SK-N-SH (cell line): ENCODE data around the gene MRPL55. TPM values are rescaled to one million over a fixed set of nuclear protein-coding genes. Genes with fewer than 3 reads are reported as not detected.

ENCODE experiments used
- CTCF ChIA-PET: fragments of 300-600, 350-600 bp; formaldehyde crosslinking; extraction: SDS; loops from one replicate; lab custom pipeline; 2021; lab: Yijun Ruan, JAX
- POLR2A ChIA-PET: fragments of 350-600 bp; sonication (Branson Sonifier 250); formaldehyde crosslinking; extraction: SDS; loops from one replicate; lab custom pipeline; 2020; ENCODE audit warnings: antibody characterized with exemption, inconsistent platforms; lab: Yijun Ruan, JAX
- DNase-seq: peaks from one replicate; pipeline ENCODE4 v3.0.0; 2012
- H2AFZ ChIP-seq: fragments of 200-600 bp; sonication (generic); 2 replicates; pipeline ENCODE4 v1.8.1; 2016; ENCODE audit warnings: antibody characterized with exemption, mild to moderate bottlenecking, low read depth
- H3F3A ChIP-seq: fragments of 200-600 bp; sonication (generic); replicated peaks from 2 replicates; pipeline ENCODE3; 2016; ENCODE audit warnings: antibody characterized with exemption, mild to moderate bottlenecking; ENCODE audit not compliant: insufficient read depth
- H3K27ac ChIP-seq, 2 experiments: fragments of 200-500 bp in 1 of 2; fragments of 200-600 bp in 1 of 2; sonication (Bioruptor generic) in 1 of 2; sonication (generic), shearing (Covaris generic) in 1 of 2; 2 replicates each; pipeline versions ENCODE4 v1.5.1 to v1.6.1; 2014 to 2016; ENCODE audit warnings: low read depth in 2 of 2, inconsistent platforms in 1 of 2, low read length in 1 of 2, mild to moderate bottlenecking in 1 of 2, mixed read lengths in 1 of 2
- H3K27me3 ChIP-seq: fragments of 200-600 bp; sonication (generic), shearing (Covaris generic); 2 replicates; pipeline ENCODE4 v1.6.1; 2016; ENCODE audit warnings: mixed run types; ENCODE audit not compliant: insufficient read depth
- H3K36me3 ChIP-seq, 2 experiments: fragments of 200-500 bp in 1 of 2; fragments of 200-600 bp in 1 of 2; sonication (Bioruptor generic) in 1 of 2; sonication (generic) in 1 of 2; replicated peaks in 1 of 2; 2 replicates each; pipeline versions ENCODE3 to v1.5.1; 2014 to 2016; ENCODE audit warnings: low read length in 1 of 2, mild to moderate bottlenecking in 1 of 2; ENCODE audit not compliant: insufficient read depth in 2 of 2, control insufficient read depth in 1 of 2
- H3K4me1 ChIP-seq, 2 experiments: fragments of 200-500 bp in 1 of 2; fragments of 200-600 bp in 1 of 2; sonication (Bioruptor generic) in 1 of 2; sonication (generic), shearing (Covaris generic) in 1 of 2; 2 replicates each; pipeline versions ENCODE4 v1.5.1 to v1.6.1; 2014 to 2016; ENCODE audit warnings: low read depth in 1 of 2, low read length in 1 of 2, mixed run types in 1 of 2; ENCODE audit not compliant: insufficient read depth in 2 of 2, control insufficient read depth in 1 of 2
- H3K4me2 ChIP-seq: fragments of 200-600 bp; sonication (generic), shearing (Covaris generic); 2 replicates; pipeline ENCODE4 v1.6.1; 2017; ENCODE audit warnings: mixed run types
- H3K4me3 ChIP-seq, 2 experiments: fragments of 200-500 bp in 1 of 2; fragments of 200-600 bp in 1 of 2; sonication (Bioruptor generic) in 1 of 2; sonication (generic), shearing (Covaris generic) in 1 of 2; 2 replicates each; pipeline versions ENCODE4 v1.5.1 to v1.8.1; 2014 to 2016; ENCODE audit warnings: low read depth in 2 of 2, inconsistent platforms in 1 of 2, low read length in 1 of 2, mild to moderate bottlenecking in 1 of 2, mixed read lengths in 1 of 2, moderate library complexity in 1 of 2
- H3K79me2 ChIP-seq: fragments of 200-600 bp; sonication (generic); 2 replicates; pipeline ENCODE4 v1.8.1; 2017; ENCODE audit warnings: mild to moderate bottlenecking; ENCODE audit not compliant: insufficient read depth
- H3K9ac ChIP-seq: fragments of 200-600 bp; sonication (generic); 2 replicates; pipeline ENCODE4 v1.6.1; 2017; ENCODE audit warnings: mixed run types
- H3K9me2 ChIP-seq: fragments of 200-600 bp; sonication (generic); 2 replicates; pipeline ENCODE4 v1.6.1; 2017; ENCODE audit warnings: mixed run types
- H3K9me3 ChIP-seq: fragments of 200-600 bp; sonication (generic); 2 replicates; pipeline ENCODE4 v1.6.1; 2017; ENCODE audit warnings: mixed run types, mild to moderate bottlenecking, moderate library complexity
- H4K20me1 ChIP-seq: fragments of 200-600 bp; sonication (generic); 2 replicates; pipeline ENCODE4 v1.6.1; 2017; ENCODE audit warnings: mild to moderate bottlenecking, mixed run types; ENCODE audit not compliant: insufficient read depth
- CHD2 ChIP-seq: fragments of 150-350 bp; IDR thresholded peaks from 2 replicates; pipeline ENCODE4 v1.6.1; 2018; ENCODE audit warnings: low read length; ENCODE audit not compliant: partially characterized antibody
- ELF1 ChIP-seq: IDR thresholded peaks from 2 replicates; pipeline ENCODE4 v1.4.0; 2012
- EZH2phosphoT487 ChIP-seq: fragments of 200-600 bp; sonication (generic); IDR thresholded peaks from 2 replicates; pipeline ENCODE4 v1.6.1; 2017; ENCODE audit warnings: low read depth, mixed run types, mild to moderate bottlenecking, antibody characterized with exemption, moderate library complexity, borderline replicate concordance
- FOXJ3 ChIP-seq: sonication (generic); formaldehyde crosslinking; IDR thresholded peaks from 2 replicates; pipeline ENCODE4 v1.5.1; 2020; ENCODE audit warnings: mild to moderate bottlenecking, missing genetic modification reagents
- FOXM1 ChIP-seq: IDR thresholded peaks from 2 replicates; pipeline ENCODE4 v1.4.0; 2012; ENCODE audit warnings: low read depth, mild to moderate bottlenecking
- GABPA ChIP-seq: IDR thresholded peaks from 2 replicates; pipeline ENCODE4 v1.4.0; 2012; ENCODE audit warnings: low read depth, mild to moderate bottlenecking
- GATA2 ChIP-seq: sonication (generic); formaldehyde crosslinking; IDR thresholded peaks from 2 replicates; pipeline ENCODE4 v1.5.0; 2020; ENCODE audit warnings: mild to moderate bottlenecking, missing genetic modification reagents
- IRF3 ChIP-seq: fragments of 150-350 bp; IDR thresholded peaks from 2 replicates; pipeline ENCODE4 v1.6.1; 2016; ENCODE audit warnings: mild to moderate bottlenecking, low read depth, low read length
- MEF2A ChIP-seq: IDR thresholded peaks from 2 replicates; pipeline ENCODE4 v1.4.0; 2012; ENCODE audit warnings: low read depth, borderline replicate concordance
- NFIC ChIP-seq: IDR thresholded peaks from 2 replicates; pipeline ENCODE4 v1.4.0; 2012; ENCODE audit warnings: borderline replicate concordance
- NRF1 ChIP-seq: IDR thresholded peaks from 2 replicates; pipeline ENCODE4 v1.6.1; 2012; ENCODE audit warnings: low read depth, mild to moderate bottlenecking, low read length
- POLR2AphosphoS5 ChIP-seq: IDR thresholded peaks from 2 replicates; pipeline ENCODE4 v1.6.1; 2012; ENCODE audit warnings: low read depth, low read length
- RAD21 ChIP-seq: IDR thresholded peaks from 2 replicates; pipeline ENCODE4 v1.6.1; 2012; ENCODE audit warnings: mild to moderate bottlenecking, low read length
- RCOR1 ChIP-seq: fragments of 150-350 bp; IDR thresholded peaks from 2 replicates; pipeline ENCODE4 v1.6.1; 2017; ENCODE audit warnings: antibody characterized with exemption, low read length
- REST ChIP-seq: IDR thresholded peaks from 2 replicates; pipeline ENCODE4 v1.6.1; 2012; ENCODE audit warnings: mild to moderate bottlenecking, low read depth, low read length, moderate library complexity
- RFX5 ChIP-seq: IDR thresholded peaks from 2 replicates; pipeline ENCODE4 v1.6.1; 2012; ENCODE audit warnings: mild to moderate bottlenecking, improper control_type of control experiment, low read length
- SIN3A ChIP-seq: IDR thresholded peaks from 2 replicates; pipeline ENCODE4 v1.6.1; 2012; ENCODE audit warnings: low read depth, mild to moderate bottlenecking, low read length, moderate library complexity, borderline replicate concordance
- TAF1 ChIP-seq: IDR thresholded peaks from 2 replicates; pipeline ENCODE4 v1.6.1; 2012; ENCODE audit warnings: low read depth, mild to moderate bottlenecking, low read length, moderate library complexity, borderline replicate concordance
- TCF12 ChIP-seq: IDR thresholded peaks from 2 replicates; pipeline ENCODE4 v1.4.0; 2012
- TEAD4 ChIP-seq: IDR thresholded peaks from 2 replicates; pipeline ENCODE4 v1.4.0; 2012; ENCODE audit warnings: mild to moderate bottlenecking, borderline replicate concordance; ENCODE audit not compliant: insufficient read depth
- USF1 ChIP-seq: IDR thresholded peaks from 2 replicates; pipeline ENCODE4 v1.4.0; 2012; ENCODE audit warnings: low read depth, borderline replicate concordance
- WGBS: methylation state at CpG from one replicate; pipeline ENCODE4 v1.1.6; 2017; ENCODE audit warnings: low lambda C conversion rate; 5-methylcytosine and 5-hydroxymethylcytosine counted together
- polyA plus RNA-seq, 3 experiments: library from polyadenylated mRNA; depleted of rRNA; stranded (reverse); fragments of >200 nt; gene quantifications; 2 replicates each; pipeline ENCODE4 v1.2.3, GENCODE V29; 2012
- TF ChIP-seq, protein P1 (sequence below): IDR thresholded peaks from 2 replicates; pipeline ENCODE4 v1.4.0; 2012; ENCODE audit warnings: low read depth
- TF ChIP-seq, protein P2 (sequence below): IDR thresholded peaks from 2 replicates; pipeline ENCODE4 v1.4.0; 2012; ENCODE audit warnings: low read depth, borderline replicate concordance
- TF ChIP-seq, protein P3 (sequence below): fragments of 200-600 bp; sonication (generic); IDR thresholded peaks from 2 replicates; pipeline ENCODE4 v1.6.1; 2017; ENCODE audit warnings: antibody characterized with exemption, mild to moderate bottlenecking, moderate library complexity

MRPL55 gene
- polyA plus RNA-seq, 1 of the 3 experiments (the other 2 are of a cell fraction), result 75.3 TPM

DNA sequence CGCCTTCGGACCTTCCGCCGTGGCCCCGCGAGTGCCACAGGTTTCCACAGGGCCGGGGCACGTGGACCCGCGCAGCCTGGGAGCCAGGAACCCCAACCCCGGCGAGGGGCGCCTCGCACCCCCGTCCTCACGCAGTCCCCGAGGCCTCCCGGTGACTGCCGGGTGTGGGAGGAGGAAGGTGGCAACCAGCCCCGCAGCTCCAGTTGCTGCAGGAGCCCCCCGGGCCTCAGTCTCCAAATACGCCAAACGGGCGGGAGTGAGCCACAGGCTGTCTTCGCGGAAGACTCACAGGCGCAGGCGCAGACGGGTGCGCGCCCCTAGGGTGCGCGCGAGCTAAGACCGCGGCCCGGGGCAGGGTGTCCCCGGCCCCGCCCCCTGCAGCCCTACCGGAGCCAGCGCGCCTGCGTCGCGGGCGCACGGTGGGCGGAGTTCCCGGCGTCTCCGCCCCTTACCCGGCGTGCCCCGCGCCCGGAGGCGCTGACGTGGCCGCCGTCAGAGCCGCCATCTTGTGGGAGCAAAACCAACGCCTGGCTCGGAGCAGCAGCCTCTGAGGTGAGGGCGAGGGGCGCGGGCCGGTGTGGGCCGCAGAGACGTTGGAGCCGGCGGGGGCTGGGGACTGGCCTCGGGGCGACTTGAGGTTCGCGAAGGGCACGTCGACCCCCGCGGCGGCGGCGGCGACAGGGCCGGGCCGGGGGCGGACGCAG, 26.7 kb downstream of the MRPL55 start, which contains the start of gene ARF1:
ARF1 (plus strand) TSS at position 495 of the 704 bp plus-strand sequence. CDS start 14,407 bp downstream, outside the sequence.
- H4K20me1 ChIP-seq, result peaks cover 43% of the 10 kb centered on the region
- H3K27me3 ChIP-seq, result no peaks in the 10 kb centered on the region
- peak within 1 kb of the TSS; percentile 98 to 99 for H3K4me3 ChIP-seq
- TF ChIP-seq GATA2 (no peak), ELF1 (no peak), REST (no peak), MEF2A (no peak), SIN3A (no peak), RFX5 (no peak), POLR2AphosphoS5 (peak; percentile 91), RCOR1 (no peak), IRF3 (no peak), CHD2 (no peak), FOXM1 (no peak), FOXJ3 (no peak), TCF12 (no peak), TAF1 (peak; percentile 95), EZH2phosphoT487 (no peak), TEAD4 (0 out of 2 replicates have a peak, but pooled peaks have one; percentile 21), RAD21 (no peak), GABPA (no peak), NRF1 (peak; percentile 92), NFIC (no peak), USF1 (no peak)
- TF ChIP-seq, protein P1, sequence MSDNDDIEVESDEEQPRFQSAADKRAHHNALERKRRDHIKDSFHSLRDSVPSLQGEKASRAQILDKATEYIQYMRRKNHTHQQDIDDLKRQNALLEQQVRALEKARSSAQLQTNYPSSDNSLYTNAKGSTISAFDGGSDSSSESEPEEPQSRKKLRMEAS, result peak; percentile 75
- TF ChIP-seq, protein P2, sequence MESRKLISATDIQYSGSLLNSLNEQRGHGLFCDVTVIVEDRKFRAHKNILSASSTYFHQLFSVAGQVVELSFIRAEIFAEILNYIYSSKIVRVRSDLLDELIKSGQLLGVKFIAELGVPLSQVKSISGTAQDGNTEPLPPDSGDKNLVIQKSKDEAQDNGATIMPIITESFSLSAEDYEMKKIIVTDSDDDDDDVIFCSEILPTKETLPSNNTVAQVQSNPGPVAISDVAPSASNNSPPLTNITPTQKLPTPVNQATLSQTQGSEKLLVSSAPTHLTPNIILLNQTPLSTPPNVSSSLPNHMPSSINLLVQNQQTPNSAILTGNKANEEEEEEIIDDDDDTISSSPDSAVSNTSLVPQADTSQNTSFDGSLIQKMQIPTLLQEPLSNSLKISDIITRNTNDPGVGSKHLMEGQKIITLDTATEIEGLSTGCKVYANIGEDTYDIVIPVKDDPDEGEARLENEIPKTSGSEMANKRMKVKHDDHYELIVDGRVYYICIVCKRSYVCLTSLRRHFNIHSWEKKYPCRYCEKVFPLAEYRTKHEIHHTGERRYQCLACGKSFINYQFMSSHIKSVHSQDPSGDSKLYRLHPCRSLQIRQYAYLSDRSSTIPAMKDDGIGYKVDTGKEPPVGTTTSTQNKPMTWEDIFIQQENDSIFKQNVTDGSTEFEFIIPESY, result no peak
- TF ChIP-seq, protein P3, sequence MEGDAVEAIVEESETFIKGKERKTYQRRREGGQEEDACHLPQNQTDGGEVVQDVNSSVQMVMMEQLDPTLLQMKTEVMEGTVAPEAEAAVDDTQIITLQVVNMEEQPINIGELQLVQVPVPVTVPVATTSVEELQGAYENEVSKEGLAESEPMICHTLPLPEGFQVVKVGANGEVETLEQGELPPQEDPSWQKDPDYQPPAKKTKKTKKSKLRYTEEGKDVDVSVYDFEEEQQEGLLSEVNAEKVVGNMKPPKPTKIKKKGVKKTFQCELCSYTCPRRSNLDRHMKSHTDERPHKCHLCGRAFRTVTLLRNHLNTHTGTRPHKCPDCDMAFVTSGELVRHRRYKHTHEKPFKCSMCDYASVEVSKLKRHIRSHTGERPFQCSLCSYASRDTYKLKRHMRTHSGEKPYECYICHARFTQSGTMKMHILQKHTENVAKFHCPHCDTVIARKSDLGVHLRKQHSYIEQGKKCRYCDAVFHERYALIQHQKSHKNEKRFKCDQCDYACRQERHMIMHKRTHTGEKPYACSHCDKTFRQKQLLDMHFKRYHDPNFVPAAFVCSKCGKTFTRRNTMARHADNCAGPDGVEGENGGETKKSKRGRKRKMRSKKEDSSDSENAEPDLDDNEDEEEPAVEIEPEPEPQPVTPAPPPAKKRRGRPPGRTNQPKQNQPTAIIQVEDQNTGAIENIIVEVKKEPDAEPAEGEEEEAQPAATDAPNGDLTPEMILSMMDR, result no peak

More for the DNA sequence above, 26.7 kb downstream of the MRPL55 start, which contains the start of gene ARF1:
- 0% methylated on average over 28 of the region's 87 CpGs for WGBS
- peaks cover 17% of the 10 kb centered on the region for H3F3A ChIP-seq
- peak within 1 kb of the TSS; percentile 85 for H2AFZ ChIP-seq
- CTCF ChIA-PET, result interaction anchor here (0.6 to 1.7 kb wide), 2 partner anchors 16 to 78 kb away, joined by 3 to 4 read pairs; no protein-coding TSS in a partner anchor
- H3K4me2 ChIP-seq, result peak within 1 kb of the TSS; percentile 100
- POLR2A ChIA-PET, result interaction anchor here (0.6 to 1.0 kb wide), 4 partner anchors 16 to 24 kb away, joined by 3 to 4 read pairs (median 4); no protein-coding TSS in a partner anchor
- peak within 1 kb of the TSS; percentile 80 to 84 for H3K27ac ChIP-seq
- H3K9me2 ChIP-seq, result no peaks in the 10 kb centered on the region
- H3K9me3 ChIP-seq, result no peaks in the 10 kb centered on the region
- peaks cover 80% of the 10 kb centered on the region for H3K79me2 ChIP-seq
- H3K9ac ChIP-seq, result peak within 1 kb of the TSS; percentile 98
- H3K4me1 ChIP-seq, result peaks cover 30% of the 10 kb centered on the region in 2 experiments
- H3K36me3 ChIP-seq, result peaks cover 2 to 5% of the 10 kb centered on the region in 2 experiments
- DNase-seq, result peak; percentile 100
